Parathyroid adenoma (tissue), 2 donors: ENCODE data around the gene CLDN3.
"Not testable (repeated sequence)": the region's sequence is repeated elsewhere in the genome, so short reads cannot be mapped to it uniquely, and the experiment has no call there.

Experiments
- H2AFZ ChIP-seq: fragments of 300-600 bp; sonication (generic); one replicate; pipeline ENCODE4 v1.7.0; 2017; ENCODE audit warnings: antibody characterized with exemption, mild to moderate bottlenecking
- H3K27ac ChIP-seq: fragments of 300-600 bp; sonication (generic); one replicate; pipeline ENCODE4 v1.7.0; 2017
- H3K27me3 ChIP-seq: fragments of 300-600 bp; sonication (generic); one replicate; pipeline ENCODE4 v1.7.0; 2017; ENCODE audit warnings: low read length; ENCODE audit not compliant: control insufficient read depth, insufficient read depth
- H3K36me3 ChIP-seq: fragments of 300-600 bp; sonication (generic); one replicate; pipeline ENCODE4 v1.7.0; 2017; ENCODE audit warnings: low read length; ENCODE audit not compliant: control insufficient read depth, insufficient read depth
- H3K4me1 ChIP-seq: fragments of 300-600 bp; sonication (generic); one replicate; pipeline ENCODE4 v1.7.0; 2017; ENCODE audit warnings: control low read depth
- H3K4me2 ChIP-seq: fragments of 300-600 bp; sonication (generic); one replicate; pipeline ENCODE4 v1.7.0; 2017; ENCODE audit warnings: low read length
- H3K4me3 ChIP-seq: fragments of 300-600 bp; sonication (generic); one replicate; pipeline ENCODE4 v1.7.0; 2017; ENCODE audit warnings: low read depth, low read length
- H3K79me2 ChIP-seq: fragments of 300-600 bp; sonication (generic); one replicate; pipeline ENCODE4 v1.7.0; 2017; ENCODE audit warnings: control low read depth
- H3K9ac ChIP-seq: fragments of 300-600 bp; sonication (generic); one replicate; pipeline ENCODE4 v1.7.0; 2017; ENCODE audit warnings: mild to moderate bottlenecking
- H3K9me3 ChIP-seq: fragments of 300-600 bp; sonication (generic); one replicate; pipeline ENCODE4 v1.7.0; 2017; ENCODE audit warnings: low read length; ENCODE audit not compliant: control insufficient read depth
- TF ChIP-seq, protein P1 (sequence below): fragments of 300-600 bp; sonication (generic); IDR thresholded peaks from one replicate; pipeline ENCODE4 v1.7.0; 2017; ENCODE audit warnings: antibody characterized with exemption, mild to moderate bottlenecking
- donor health status: primary hyperparathyroidism.

The CLDN3 gene

DNA sequence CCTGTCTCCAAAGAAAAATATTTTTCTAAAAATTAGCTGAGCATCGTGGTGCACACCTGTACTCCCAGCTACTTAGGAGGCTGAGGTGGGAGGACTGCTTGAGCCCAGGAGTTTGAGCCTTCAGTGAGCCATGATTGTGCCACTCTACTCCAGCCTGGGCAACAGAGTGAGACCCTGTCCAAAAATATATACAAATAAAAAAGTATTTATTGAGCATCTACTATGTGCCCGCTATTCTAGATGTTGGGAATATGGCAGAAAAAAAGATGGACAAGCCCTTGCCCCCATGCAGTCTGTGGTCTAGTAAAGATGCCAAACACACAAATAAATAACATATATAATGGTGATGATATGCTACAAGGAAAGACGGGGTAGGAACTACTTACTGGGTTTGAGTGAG is 46.3 kb downstream of the CLDN3 start:
- H3K4me1 ChIP-seq = peaks cover 4% of the 10 kb centered on the region
- H3K27ac ChIP-seq = no peak overlapping the region
- H3K9me3 ChIP-seq = no peaks in the 10 kb centered on the region
- no peak overlapping the region for H3K9ac ChIP-seq
- TF ChIP-seq, protein P1, sequence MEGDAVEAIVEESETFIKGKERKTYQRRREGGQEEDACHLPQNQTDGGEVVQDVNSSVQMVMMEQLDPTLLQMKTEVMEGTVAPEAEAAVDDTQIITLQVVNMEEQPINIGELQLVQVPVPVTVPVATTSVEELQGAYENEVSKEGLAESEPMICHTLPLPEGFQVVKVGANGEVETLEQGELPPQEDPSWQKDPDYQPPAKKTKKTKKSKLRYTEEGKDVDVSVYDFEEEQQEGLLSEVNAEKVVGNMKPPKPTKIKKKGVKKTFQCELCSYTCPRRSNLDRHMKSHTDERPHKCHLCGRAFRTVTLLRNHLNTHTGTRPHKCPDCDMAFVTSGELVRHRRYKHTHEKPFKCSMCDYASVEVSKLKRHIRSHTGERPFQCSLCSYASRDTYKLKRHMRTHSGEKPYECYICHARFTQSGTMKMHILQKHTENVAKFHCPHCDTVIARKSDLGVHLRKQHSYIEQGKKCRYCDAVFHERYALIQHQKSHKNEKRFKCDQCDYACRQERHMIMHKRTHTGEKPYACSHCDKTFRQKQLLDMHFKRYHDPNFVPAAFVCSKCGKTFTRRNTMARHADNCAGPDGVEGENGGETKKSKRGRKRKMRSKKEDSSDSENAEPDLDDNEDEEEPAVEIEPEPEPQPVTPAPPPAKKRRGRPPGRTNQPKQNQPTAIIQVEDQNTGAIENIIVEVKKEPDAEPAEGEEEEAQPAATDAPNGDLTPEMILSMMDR = no peak
- H2AFZ ChIP-seq = no peak overlapping the region
- H3K4me2 ChIP-seq = no peak overlapping the region
- H3K27me3 ChIP-seq = no peaks in the 10 kb centered on the region
- H3K36me3 ChIP-seq = no peaks in the 10 kb centered on the region
- H3K4me3 ChIP-seq = no peak overlapping the region
- no peaks in the 10 kb centered on the region for H3K79me2 ChIP-seq

DNA sequence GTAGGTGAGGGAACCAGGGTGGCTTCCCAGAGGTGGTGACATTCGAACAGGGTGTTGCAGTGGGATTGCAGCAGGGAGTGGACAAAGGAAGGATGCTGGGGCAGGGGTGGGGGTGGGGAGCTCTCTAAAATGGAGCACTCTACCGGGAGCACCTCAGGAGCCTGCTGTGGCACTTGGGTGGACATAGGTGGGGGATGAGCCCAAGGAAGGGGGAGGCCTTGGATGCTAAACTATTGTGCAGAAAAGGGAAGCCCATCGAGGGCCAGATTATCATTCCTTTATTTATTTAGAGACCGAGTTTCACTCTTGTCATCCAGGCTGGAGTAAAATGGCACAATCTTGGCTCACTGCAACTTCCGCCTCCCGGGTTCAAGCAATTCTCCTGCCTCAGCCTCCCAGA is 47.3 kb downstream of the CLDN3 start:
- Histone ChIP-seq H3K9me3 (no peaks in the 10 kb centered on the region), H3K79me2 (no peaks in the 10 kb centered on the region), H3K27me3 (no peaks in the 10 kb centered on the region), H3K36me3 (no peaks in the 10 kb centered on the region), H3K4me3 (no peak overlapping the region), H3K4me2 (no peak overlapping the region), H2AFZ (no peak overlapping the region), H3K4me1 (peaks cover 4% of the 10 kb centered on the region), H3K9ac (no peak overlapping the region), H3K27ac (no peak overlapping the region)
- TF ChIP-seq, protein P1 = no peak

DNA sequence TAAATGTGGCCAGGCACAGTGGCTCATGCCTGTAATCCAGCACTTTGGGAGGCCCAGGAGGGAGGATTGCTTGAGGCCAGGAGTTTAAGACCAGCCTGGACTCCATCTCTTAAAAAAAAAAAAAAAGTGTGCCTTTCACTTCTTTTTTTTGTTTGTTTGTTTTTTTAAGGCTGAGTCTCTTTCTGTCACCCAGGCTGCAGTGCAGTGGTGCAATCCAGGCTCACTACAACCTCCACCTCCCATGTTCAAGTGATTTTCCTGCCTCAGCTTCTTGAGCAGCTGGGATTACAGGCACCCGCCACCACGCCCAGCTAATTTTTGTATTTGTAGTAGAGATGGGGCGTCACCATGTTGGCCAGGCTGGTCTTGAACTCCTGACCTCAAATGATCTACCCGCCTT is 47.9 kb downstream of the CLDN3 start:
- not testable (repeated sequence) for H3K4me1 ChIP-seq

DNA sequence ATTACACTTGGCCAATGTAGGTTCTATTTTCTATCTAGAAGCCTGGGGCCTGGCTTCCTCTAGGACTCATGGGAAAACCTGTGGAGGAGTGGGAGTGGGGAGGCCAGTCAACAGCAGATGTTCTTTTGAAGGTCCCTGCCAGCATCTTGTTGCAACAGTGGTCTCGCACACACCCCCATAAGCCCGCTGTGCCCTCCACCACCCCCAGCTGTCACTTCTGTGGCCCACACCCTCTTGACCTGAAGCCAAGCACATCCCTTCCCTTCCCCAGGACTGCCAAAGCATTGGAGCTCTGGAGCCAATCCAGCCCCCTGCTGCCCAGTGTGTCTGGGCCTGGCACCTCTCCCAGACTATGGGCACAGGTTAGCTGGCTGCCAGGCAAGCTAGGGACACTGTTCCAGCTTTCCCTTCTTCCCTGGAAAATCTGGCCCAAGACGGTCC is 48.7 kb downstream of the CLDN3 start:
- no peak overlapping the region for H3K4me3 ChIP-seq
- no peak overlapping the region for H2AFZ ChIP-seq
- no peaks in the 10 kb centered on the region for H3K36me3 ChIP-seq
- TF ChIP-seq, protein P1 = no peak
- H3K4me1 ChIP-seq = peaks cover 7% of the 10 kb centered on the region
- H3K27ac ChIP-seq = no peak overlapping the region
- no peak overlapping the region for H3K4me2 ChIP-seq
- no peaks in the 10 kb centered on the region for H3K79me2 ChIP-seq
- H3K9ac ChIP-seq = no peak overlapping the region
- no peaks in the 10 kb centered on the region for H3K27me3 ChIP-seq
- H3K9me3 ChIP-seq = no peaks in the 10 kb centered on the region

More for the DNA sequence above, 47.9 kb downstream of the CLDN3 start:
- not testable (repeated sequence) for H3K79me2 ChIP-seq, H3K27me3 ChIP-seq, H3K9ac ChIP-seq, H3K27ac ChIP-seq, H3K9me3 ChIP-seq, H2AFZ ChIP-seq, H3K36me3 ChIP-seq, H3K4me3 ChIP-seq, H3K4me2 ChIP-seq

DNA sequence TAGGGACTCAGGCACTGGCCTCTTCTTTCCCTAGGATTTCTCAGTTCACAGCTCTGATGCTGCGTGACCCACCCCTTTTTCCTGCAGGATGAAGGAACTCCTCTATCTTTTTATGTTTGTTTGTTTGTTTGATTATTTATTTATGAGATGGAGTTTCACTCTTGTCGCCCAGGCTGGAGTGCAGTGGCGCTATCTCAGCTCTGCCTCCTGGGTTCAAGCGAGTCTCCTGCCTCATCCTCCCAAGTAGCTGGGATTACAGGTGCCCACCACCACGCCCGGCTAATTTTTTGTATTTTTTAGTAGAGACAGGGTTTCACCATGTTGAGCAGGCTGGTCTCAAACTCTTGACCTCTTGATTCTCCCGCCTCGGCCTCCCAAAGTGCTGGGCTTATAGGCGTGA is 49.6 kb downstream of the CLDN3 start:
- H3K4me1 ChIP-seq = peaks cover 17% of the 10 kb centered on the region
- H2AFZ ChIP-seq, H3K36me3 ChIP-seq, H3K4me3 ChIP-seq, H3K27ac ChIP-seq, H3K4me2 ChIP-seq, H3K79me2 ChIP-seq, H3K9ac ChIP-seq, H3K9me3 ChIP-seq, H3K27me3 ChIP-seq: not testable (repeated sequence)

DNA sequence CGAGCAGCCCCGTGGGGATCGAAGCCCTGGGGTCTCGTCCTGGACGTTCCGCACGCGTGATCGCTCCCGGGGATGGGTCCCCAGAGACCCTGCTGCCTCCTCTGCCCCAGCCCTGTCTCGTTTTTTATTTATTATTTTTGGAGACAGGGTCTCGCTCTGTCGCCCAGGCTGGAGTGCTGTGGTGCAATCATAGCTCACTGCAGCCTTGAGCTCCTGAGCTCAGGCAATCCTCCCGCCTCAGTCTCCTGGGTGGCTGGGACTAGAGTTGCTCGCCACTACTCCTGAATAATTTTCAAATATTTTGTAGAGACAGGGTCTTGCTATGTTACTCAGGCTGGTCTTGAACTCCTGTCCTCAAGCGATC is 50.3 kb downstream of the CLDN3 start:
- TF ChIP-seq, protein P1 = no peak
- Histone ChIP-seq H3K27me3 (no peaks in the 10 kb centered on the region), H2AFZ (peak overlapping the region; percentile 66), H3K36me3 (no peaks in the 10 kb centered on the region), H3K4me2 (peak overlapping the region; percentile 77), H3K4me1 (peaks cover 19% of the 10 kb centered on the region), H3K27ac (no peak overlapping the region), H3K4me3 (peak overlapping the region; percentile 47), H3K9ac (no peak overlapping the region), H3K9me3 (no peaks in the 10 kb centered on the region), H3K79me2 (no peaks in the 10 kb centered on the region)
